ENCODE measurements around the gene CALCOCO2. TPM values are rescaled to one million over a fixed set of nuclear protein-coding genes. Genes with fewer than 3 reads are reported as not detected.

Gene CALCOCO2, protein sequence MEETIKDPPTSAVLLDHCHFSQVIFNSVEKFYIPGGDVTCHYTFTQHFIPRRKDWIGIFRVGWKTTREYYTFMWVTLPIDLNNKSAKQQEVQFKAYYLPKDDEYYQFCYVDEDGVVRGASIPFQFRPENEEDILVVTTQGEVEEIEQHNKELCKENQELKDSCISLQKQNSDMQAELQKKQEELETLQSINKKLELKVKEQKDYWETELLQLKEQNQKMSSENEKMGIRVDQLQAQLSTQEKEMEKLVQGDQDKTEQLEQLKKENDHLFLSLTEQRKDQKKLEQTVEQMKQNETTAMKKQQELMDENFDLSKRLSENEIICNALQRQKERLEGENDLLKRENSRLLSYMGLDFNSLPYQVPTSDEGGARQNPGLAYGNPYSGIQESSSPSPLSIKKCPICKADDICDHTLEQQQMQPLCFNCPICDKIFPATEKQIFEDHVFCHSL
- 100 to 1,000 TPM; 124 to 334 (median 163) TPM for total RNA-seq

DNA sequence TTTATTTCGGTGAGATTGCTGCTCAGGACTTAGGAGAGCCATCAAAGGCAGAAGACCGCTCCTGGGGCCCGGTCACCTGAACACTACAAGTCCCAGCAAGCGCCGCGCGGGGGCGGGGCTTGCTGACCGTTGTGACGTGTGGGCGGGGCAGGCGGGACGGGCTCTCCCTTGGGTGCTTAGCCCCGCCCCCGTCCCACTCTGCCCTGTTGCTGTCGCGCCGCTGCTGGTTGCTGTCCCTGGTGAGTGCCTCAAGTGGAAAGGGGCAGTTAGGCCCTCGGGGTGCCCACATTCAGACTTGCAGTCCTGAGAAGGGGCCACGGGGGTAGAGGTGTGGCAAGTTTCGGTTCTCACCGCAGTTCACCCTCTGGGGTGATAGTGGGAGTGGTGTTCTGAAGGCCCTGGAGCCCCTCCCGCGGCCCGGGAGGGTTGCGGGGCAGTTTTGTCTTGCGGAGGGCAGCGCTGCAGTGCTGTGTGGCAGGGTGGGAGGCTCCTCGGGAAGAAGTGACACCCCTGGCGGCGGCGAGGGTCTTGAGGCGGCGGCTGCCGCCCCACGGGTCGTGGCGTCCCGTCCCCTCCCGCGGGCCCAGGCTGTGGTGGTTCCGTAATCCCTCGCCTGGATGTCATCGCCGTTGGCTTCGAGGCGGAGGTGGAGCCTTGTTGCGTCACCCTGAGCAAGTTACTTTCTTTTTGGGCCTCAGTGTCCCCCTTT, at the start of gene CALCOCO2:
Gene CALCOCO2 (plus strand): TSS at position 196 of the 709 bp plus-strand sequence. CDS start 10,673 bp downstream, outside the sequence.
- no peaks in the 10 kb centered on the region for H3K36me3 ChIP-seq
- H3K4me3 ChIP-seq: peak within 1 kb of the TSS; percentile 73 to 97 (median 88)
- no peaks in the 10 kb centered on the region for H3K9me3 ChIP-seq
- peaks cover 0 to 30% (median 5%) of the 10 kb centered on the region in 4 donors for H3K4me1 ChIP-seq
- H3K27me3 ChIP-seq: no peaks in the 10 kb centered on the region
- TF ChIP-seq POLR2A (IDR thresholded peaks at IDR 0.05): peak; percentile 82 to 91
- TF ChIP-seq, protein P1, sequence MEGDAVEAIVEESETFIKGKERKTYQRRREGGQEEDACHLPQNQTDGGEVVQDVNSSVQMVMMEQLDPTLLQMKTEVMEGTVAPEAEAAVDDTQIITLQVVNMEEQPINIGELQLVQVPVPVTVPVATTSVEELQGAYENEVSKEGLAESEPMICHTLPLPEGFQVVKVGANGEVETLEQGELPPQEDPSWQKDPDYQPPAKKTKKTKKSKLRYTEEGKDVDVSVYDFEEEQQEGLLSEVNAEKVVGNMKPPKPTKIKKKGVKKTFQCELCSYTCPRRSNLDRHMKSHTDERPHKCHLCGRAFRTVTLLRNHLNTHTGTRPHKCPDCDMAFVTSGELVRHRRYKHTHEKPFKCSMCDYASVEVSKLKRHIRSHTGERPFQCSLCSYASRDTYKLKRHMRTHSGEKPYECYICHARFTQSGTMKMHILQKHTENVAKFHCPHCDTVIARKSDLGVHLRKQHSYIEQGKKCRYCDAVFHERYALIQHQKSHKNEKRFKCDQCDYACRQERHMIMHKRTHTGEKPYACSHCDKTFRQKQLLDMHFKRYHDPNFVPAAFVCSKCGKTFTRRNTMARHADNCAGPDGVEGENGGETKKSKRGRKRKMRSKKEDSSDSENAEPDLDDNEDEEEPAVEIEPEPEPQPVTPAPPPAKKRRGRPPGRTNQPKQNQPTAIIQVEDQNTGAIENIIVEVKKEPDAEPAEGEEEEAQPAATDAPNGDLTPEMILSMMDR (IDR thresholded peaks at IDR 0.05): peak in 3 of 6 experiments; percentile 4 to 22 (median 21)
- peak; percentile 97 to 98 (median 98) for DNase-seq
- peak within 1 kb of the TSS; percentile 88 to 96 (median 94) for H3K27ac ChIP-seq

DNA sequence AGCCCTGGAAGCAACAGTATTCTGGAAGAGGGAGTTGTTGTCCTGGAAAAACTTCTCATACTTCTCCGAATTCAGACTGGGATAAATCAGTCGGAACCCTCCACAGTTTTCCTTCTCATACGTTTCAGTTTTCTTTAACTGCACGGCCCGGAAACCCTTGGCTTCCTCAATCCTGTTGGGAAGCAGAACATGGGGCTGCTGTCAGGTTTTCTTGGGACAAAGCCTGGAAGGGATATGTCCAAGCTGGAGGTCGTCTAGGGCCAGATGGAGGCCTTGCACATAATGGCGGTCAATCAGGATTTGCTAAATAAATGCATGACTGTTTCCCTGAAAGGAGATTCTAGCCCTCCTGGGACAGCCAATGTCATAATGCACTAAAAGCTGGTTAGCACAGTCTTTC, 43.0 kb upstream of the CALCOCO2 start:
- Histone ChIP-seq H3K36me3 (no peaks in the 10 kb centered on the region), H3K4me1 (peaks cover 0 to 27% (median 5%) of the 10 kb centered on the region in 4 donors), H3K27ac (no peak overlapping the region), H3K27me3 (no peaks in the 10 kb centered on the region), H3K4me3 (no peak overlapping the region), H3K9me3 (no peaks in the 10 kb centered on the region)
- TF ChIP-seq, protein P1 (IDR thresholded peaks at IDR 0.05): no peak
- no peak for TF ChIP-seq POLR2A (IDR thresholded peaks at IDR 0.05)
- no peak for DNase-seq

DNA sequence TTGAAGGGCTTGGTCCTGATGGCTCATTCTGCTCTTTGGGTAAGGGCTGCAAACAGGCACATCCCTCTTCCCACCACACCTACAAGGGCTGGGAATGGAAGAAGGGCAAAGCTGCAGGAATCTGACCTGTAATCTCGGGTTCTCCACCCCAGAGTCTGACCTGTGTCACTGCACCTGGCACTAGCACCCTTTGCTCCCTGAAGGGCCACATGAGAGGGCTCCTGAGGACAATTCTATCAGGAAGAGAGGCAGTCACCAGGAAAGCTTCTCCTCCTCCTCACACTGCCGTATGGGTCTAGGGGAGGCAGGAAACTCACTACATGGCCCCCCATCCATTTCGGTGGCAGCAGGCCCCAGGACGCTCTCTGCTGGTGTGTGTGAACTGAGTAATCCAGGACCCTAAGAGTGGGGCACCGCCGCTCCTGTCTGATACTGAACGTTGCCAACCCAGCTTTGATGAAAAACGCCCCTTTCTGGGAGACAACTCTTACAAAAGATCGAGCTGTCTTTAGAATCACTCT, 40.2 kb upstream of the CALCOCO2 start:
- Histone ChIP-seq H3K9me3 (no peaks in the 10 kb centered on the region), H3K27me3 (no peaks in the 10 kb centered on the region), H3K27ac (peak overlapping the region in 3 of 4 donors; percentile 34 to 74 (median 63)), H3K36me3 (no peaks in the 10 kb centered on the region), H3K4me1 (peaks cover 0 to 40% (median 5%) of the 10 kb centered on the region in 4 donors), H3K4me3 (no peak overlapping the region)
- TF ChIP-seq POLR2A (IDR thresholded peaks at IDR 0.05): no peak
- TF ChIP-seq, protein P1 (IDR thresholded peaks at IDR 0.05): peak in 3 of 6 experiments; percentile 1 to 38 (median 7)
- DNase-seq: peak in 2 of 3 donors; percentile 69 to 72

DNA sequence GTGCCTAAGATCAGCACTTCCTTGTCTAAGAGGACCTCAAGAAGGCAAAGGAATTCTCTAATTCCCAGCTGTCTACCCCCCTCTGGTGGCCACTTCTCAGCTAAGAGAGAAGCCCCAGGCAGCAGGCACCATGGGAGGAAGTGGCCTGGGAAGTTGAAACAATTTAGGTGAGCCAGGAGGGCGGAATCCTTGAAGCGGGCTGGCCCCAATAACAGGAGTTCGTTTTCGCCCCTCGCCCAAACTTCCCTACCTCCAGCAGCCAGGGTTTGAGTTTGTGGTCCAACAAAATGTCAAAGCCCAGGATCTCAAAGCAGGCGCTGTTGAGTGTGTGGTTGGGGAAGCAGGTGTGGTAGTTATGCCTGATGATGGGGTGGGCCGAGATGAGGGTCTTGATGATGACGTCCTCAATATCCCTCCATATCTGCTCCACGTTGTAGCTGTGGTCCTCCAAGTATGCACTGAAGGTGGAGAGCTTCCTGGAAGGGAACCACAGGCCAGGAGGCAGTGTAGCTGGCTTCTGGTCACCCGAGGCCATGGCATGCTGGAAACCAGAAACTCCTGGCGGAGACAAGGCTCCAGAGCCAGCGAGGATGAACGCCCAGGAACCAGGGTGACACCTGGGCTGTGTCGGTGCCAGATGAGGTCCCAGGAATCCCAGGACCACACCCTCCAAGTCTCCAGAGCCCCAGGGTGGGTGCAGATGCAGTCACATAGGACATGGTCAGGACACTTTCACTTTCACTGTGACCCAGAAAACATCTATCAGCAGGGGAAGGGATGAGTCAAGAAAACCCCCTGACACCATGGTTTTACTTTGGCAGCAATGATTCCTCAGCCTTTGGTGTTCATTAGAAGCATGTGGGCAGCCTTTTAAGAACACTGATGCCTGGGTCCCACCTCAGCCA, 39.5 kb upstream of the CALCOCO2 start:
- Histone ChIP-seq H3K9me3 (no peaks in the 10 kb centered on the region), H3K4me3 (no peak overlapping the region), H3K27ac (peak overlapping the region in 2 of 4 donors; percentile 63 to 74), H3K27me3 (no peaks in the 10 kb centered on the region), H3K36me3 (no peaks in the 10 kb centered on the region), H3K4me1 (peaks cover 0 to 46% (median 5%) of the 10 kb centered on the region in 4 donors)
- DNase-seq: peak; percentile 27 to 91 (median 70)
- no peak for TF ChIP-seq POLR2A (IDR thresholded peaks at IDR 0.05)
- TF ChIP-seq, protein P1 (IDR thresholded peaks at IDR 0.05): peak; percentile 10 to 85 (median 71)

Measured in Peyer's patch (tissue), 4 donors.